NCI-H2227 treated with DMSO at 0.1 percent for 48 hours (cell line): ENCODE measurements around the gene BICRA.

Source experiments
- DNase-seq: peaks from one replicate; lab custom pipeline; 2025; lab: John Stamatoyannopoulos, UW

BICRA gene

GRCh38 chr19:47601180-47601904 is 7.6 kb upstream of the BICRA start:
- DNase-seq, result no peak

GRCh38 chr19:47603706-47604565 is 5.0 kb upstream of the BICRA start:
- no peak for DNase-seq

GRCh38 chr19:47607564-47608073 is 1.3 kb upstream of the BICRA start:
- DNase-seq, result no peak

GRCh38 chr19:47608074-47608918 is 638 bp upstream of the BICRA start:
- DNase-seq, result peak; percentile 73

- DNase-seq, result no peak
These were observed 1.3 kb downstream of the BICRA start for GRCh38 chr19:47609906-47610894.

- DNase-seq, result no peak
These were observed 2.0 kb downstream of the BICRA start for GRCh38 chr19:47610902-47611301.

GRCh38 chr19:47613165-47614020 is 4.5 kb downstream of the BICRA start:
- no peak for DNase-seq

- DNase-seq, result no peak
These were observed 5.0 kb downstream of the BICRA start for GRCh38 chr19:47614021-47614295.

- DNase-seq, result no peak
These were observed 5.6 kb downstream of the BICRA start for GRCh38 chr19:47614559-47614958.

GRCh38 chr19:47615230-47615629 is 6.3 kb downstream of the BICRA start:
- no peak for DNase-seq

GRCh38 chr19:47615714-47616113 is 6.8 kb downstream of the BICRA start:
- DNase-seq, result no peak

- no peak for DNase-seq
These were observed 9.8 kb downstream of the BICRA start for GRCh38 chr19:47618771-47619170.

- no peak for DNase-seq
These were observed 10.8 kb downstream of the BICRA start for GRCh38 chr19:47619763-47620162.

- no peak for DNase-seq
These were observed 14.4 kb downstream of the BICRA start for GRCh38 chr19:47623151-47623920.

GRCh38 chr19:47623921-47624391 is 15.0 kb downstream of the BICRA start:
- no peak for DNase-seq

- no peak for DNase-seq
These were observed 16.7 kb downstream of the BICRA start for GRCh38 chr19:47625650-47626049.

- no peak for DNase-seq
These were observed 17.3 kb downstream of the BICRA start for GRCh38 chr19:47626238-47626637.

GRCh38 chr19:47628078-47628771 is 19.3 kb downstream of the BICRA start:
- no peak for DNase-seq

GRCh38 chr19:47630594-47630993 is 21.7 kb downstream of the BICRA start:
- DNase-seq, result no peak
